Endothelial cell of umbilical vein (primary cell): ENCODE measurements around the gene KCNH5. TPM values are rescaled to one million over a fixed set of nuclear protein-coding genes. Genes with fewer than 3 reads are reported as not detected.

Source experiments
- BruUV-seq: library from RNA; stranded (reverse); fragments of 400-500 nt; replicated peaks from 2 replicates; lab custom pipeline; 2021; lab: Mats Ljungman, UMichigan
- CTCF ChIA-PET: fragments of 300-600, 350-600 bp; sonication (Branson Sonifier 250); formaldehyde crosslinking; loops from one replicate; lab custom pipeline; 2021; ENCODE audit warnings: antibody characterized with exemption, inconsistent platforms; lab: Charles Lee
- POLR2A ChIA-PET: fragments of 300-600, 350-600 bp; sonication (Branson Sonifier 250); formaldehyde crosslinking; loops from one replicate; lab custom pipeline; 2021; ENCODE audit warnings: antibody characterized with exemption, inconsistent platforms; lab: Charles Lee
- DNase-seq: peaks from one replicate; pipeline ENCODE4 v3.0.0-alpha.2; 2011; ENCODE audit warnings: low read depth, low spot score
- FAIRE-seq: peaks from 2 replicates; lab custom pipeline; 2011; peaks lifted over from hg19 to GRCh38; lab: Jason Lieb, UNC
- H2AFZ ChIP-seq: 2 replicates; pipeline ENCODE4 v1.6.0; 2012; ENCODE audit warnings: low read depth, low read length, control low read depth, inconsistent platforms
- H3K27ac ChIP-seq: 2 replicates; pipeline ENCODE4 v1.5.1; 2011; ENCODE audit warnings: low read depth, mild to moderate bottlenecking, control low read depth, low read length, moderate library complexity; ENCODE audit not compliant: insufficient read depth
- H3K27me3 ChIP-seq, 2 experiments: 2 replicates each; pipeline versions ENCODE4 v1.6.0 to v1.6.1; 2011; ENCODE audit warnings: low read length in 2 of 2, mixed read lengths in 1 of 2; ENCODE audit not compliant: control insufficient read depth in 2 of 2, insufficient read depth in 2 of 2
- H3K36me3 ChIP-seq, 2 experiments: 2 replicates in 1 of 2; 3 replicates in 1 of 2; pipeline ENCODE4 v1.5.1; 2011; ENCODE audit warnings: low read length in 2 of 2, mild to moderate bottlenecking in 1 of 2, moderate library complexity in 1 of 2; ENCODE audit not compliant: control insufficient read depth in 2 of 2, insufficient read depth in 2 of 2; ENCODE audit errors: extremely low read depth in 1 of 2
- H3K4me1 ChIP-seq: 3 replicates; pipeline ENCODE4 v1.5.1; 2011; ENCODE audit warnings: mild to moderate bottlenecking, low read length; ENCODE audit not compliant: control insufficient read depth, insufficient read depth; ENCODE audit errors: extremely low read depth
- H3K4me2 ChIP-seq: 2 replicates; pipeline ENCODE4 v1.6.1; 2011; ENCODE audit warnings: low read length, control low read depth, mixed read lengths; ENCODE audit not compliant: insufficient read depth
- H3K4me3 ChIP-seq, 3 experiments: fragments of 200-600 bp in 1 of 3; sonication (generic), shearing (Covaris generic) in 1 of 3; replicated peaks in 1 of 3; 2 replicates each; pipeline ENCODE4 v1.5.1; 2011 to 2016; ENCODE audit warnings: control low read depth in 3 of 3, low read length in 3 of 3, mild to moderate bottlenecking in 2 of 3, inconsistent platforms in 1 of 3, low read depth in 1 of 3, moderate library complexity in 1 of 3; ENCODE audit not compliant: insufficient read depth in 1 of 3
- H3K79me2 ChIP-seq: 2 replicates; pipeline ENCODE4 v1.6.0; 2012; ENCODE audit warnings: low read length, inconsistent platforms; ENCODE audit not compliant: control insufficient read depth, insufficient read depth
- H3K9ac ChIP-seq: replicated peaks from 2 replicates; pipeline ENCODE3; 2011; ENCODE audit warnings: low read length, control low read depth; ENCODE audit not compliant: insufficient read depth; ENCODE audit errors: extremely low read depth
- H3K9me1 ChIP-seq: replicated peaks from 3 replicates; pipeline ENCODE4 v1.6.0; 2011; ENCODE audit warnings: mild to moderate bottlenecking, low read length; ENCODE audit not compliant: control insufficient read depth, insufficient read depth; ENCODE audit errors: extremely low read depth
- H3K9me3 ChIP-seq: replicated peaks from 2 replicates; pipeline ENCODE4 v1.5.1; 2012; ENCODE audit warnings: low read length, inconsistent platforms; ENCODE audit not compliant: control insufficient read depth, insufficient read depth
- H4K20me1 ChIP-seq: replicated peaks from 2 replicates; pipeline ENCODE3; 2011; ENCODE audit warnings: mild to moderate bottlenecking, low read length; ENCODE audit not compliant: control insufficient read depth, insufficient read depth; ENCODE audit errors: extremely low read depth
- EZH2 ChIP-seq: IDR thresholded peaks from 2 replicates; pipeline ENCODE4 v1.6.1; 2012; ENCODE audit warnings: borderline replicate concordance, low read depth, mild to moderate bottlenecking, moderate library complexity, low read length, inconsistent platforms; ENCODE audit not compliant: severe bottlenecking
- FOS ChIP-seq: IDR thresholded peaks from 2 replicates; pipeline ENCODE4 v1.6.1; 2011; ENCODE audit warnings: mild to moderate bottlenecking, low read length, moderate library complexity, borderline replicate concordance; ENCODE audit not compliant: insufficient read depth
- GATA2 ChIP-seq: IDR thresholded peaks from 2 replicates; pipeline ENCODE4 v1.7.0; 2011; ENCODE audit warnings: low read depth, mild to moderate bottlenecking, moderate library complexity, mixed read lengths, low read length; ENCODE audit not compliant: insufficient read length, insufficient read depth
- JUN ChIP-seq: IDR thresholded peaks from 2 replicates; pipeline ENCODE4 v1.6.1; 2011; ENCODE audit warnings: borderline replicate concordance, low read depth; ENCODE audit not compliant: insufficient read length, insufficient read depth
- MYC ChIP-seq: IDR thresholded peaks from one replicate; pipeline ENCODE4 v1.6.1; 2011; ENCODE audit warnings: mild to moderate bottlenecking, low read depth, low read length
- POLR2A ChIP-seq: IDR thresholded peaks from 2 replicates; pipeline ENCODE4 v1.6.1; 2012; ENCODE audit warnings: low read depth, mild to moderate bottlenecking, control low read depth, low read length
- POLR2AphosphoS5 ChIP-seq: IDR thresholded peaks from 2 replicates; pipeline ENCODE4 v1.6.1; 2012; ENCODE audit warnings: low read depth, mild to moderate bottlenecking, control low read depth, low read length, moderate library complexity; ENCODE audit not compliant: insufficient read depth
- dilution Hi-C: fragments of 300-500 bp; cut with MboI; formaldehyde crosslinking; loops from one replicate; pipeline ENCODE4 v1.15.0; 2019; ENCODE audit warnings: low sequenced_read_pairs; ENCODE audit not compliant: extremely low pct_ligation_motif_present
- intact Hi-C: fragments of 100-400 bp; cut with micrococcal nuclease; formaldehyde crosslinking; loops from one replicate; pipeline ENCODE4 v1.10.0; 2022
- polyA plus RNA-seq, 4 experiments: library from polyadenylated mRNA; depleted of rRNA in 3 of 4; stranded (reverse) in 3 of 4; unstranded in 1 of 4; fragments of >200 nt; gene quantifications; 2 replicates each; pipeline versions ENCODE4 v1.2.1 to v1.2.3, GENCODE V29; 2011 to 2012; ENCODE audit warnings: missing spikeins in 1 of 4
- total RNA-seq: library from RNA; stranded (reverse); gene quantifications from 2 replicates; pipeline ENCODE4 v1.2.3, GENCODE V29; 2021
- TF ChIP-seq, protein P1 (sequence below), 2 donors: IDR thresholded peaks; 1 replicate in 1 of 2; 2 replicates in 1 of 2; pipeline ENCODE4 v1.5.1; 2011; ENCODE audit warnings: low read length in 2 of 2, mild to moderate bottlenecking in 2 of 2, moderate library complexity in 2 of 2, control low read depth in 1 of 2, inconsistent platforms in 1 of 2, low read depth in 1 of 2; ENCODE audit not compliant: insufficient read depth in 1 of 2; ENCODE audit errors: extremely low read depth in 1 of 2
- TF ChIP-seq, protein P2 (sequence below): IDR thresholded peaks from 2 replicates; pipeline ENCODE4 v1.6.1; 2011; ENCODE audit not compliant: insufficient read depth, insufficient read length

The KCNH5 gene
- total and polyA plus RNA-seq, 2 donors (not counting 3 experiments of a cell fraction or from before 2014, with no cell fraction given): not detected

DNA sequence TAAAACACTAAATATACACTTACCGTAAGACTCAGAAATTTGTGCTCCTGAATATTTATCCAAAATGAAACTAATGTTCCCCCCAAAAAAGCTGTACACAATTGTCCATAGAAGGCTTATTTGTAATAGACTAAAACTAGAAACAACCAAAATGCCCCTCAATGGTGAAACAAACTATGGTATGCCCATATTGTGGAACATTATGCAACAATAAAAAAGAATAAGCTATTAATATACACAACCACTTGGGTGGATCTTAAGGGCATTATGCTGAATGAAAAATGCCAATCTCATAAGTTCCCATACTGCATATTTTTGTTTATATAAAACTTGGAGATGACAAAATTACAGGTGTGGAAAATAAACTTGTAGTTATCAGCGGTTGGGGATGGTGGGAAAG is 357.4 kb downstream of the KCNH5 start:
- Histone ChIP-seq H3K4me3 (no peak overlapping the region), H4K20me1 (no peaks in the 10 kb centered on the region), H3K36me3 (no peaks in the 10 kb centered on the region), H2AFZ (no peak overlapping the region), H3K9ac (no peak overlapping the region), H3K9me1 (no peaks in the 10 kb centered on the region), H3K9me3 (no peaks in the 10 kb centered on the region), H3K79me2 (no peaks in the 10 kb centered on the region), H3K4me2 (no peak overlapping the region), H3K4me1 (no peaks in the 10 kb centered on the region), H3K27me3 (no peaks in the 10 kb centered on the region), H3K27ac (no peak overlapping the region)
- DNase-seq: no peak
- intact Hi-C loops (no loop called here), dilution Hi-C loops (no loop called here)
- no TSS peak for BruUV-seq
- TF ChIP-seq MYC (no peak), JUN (no peak), FOS (no peak), POLR2AphosphoS5 (no peak), GATA2 (no peak), EZH2 (no peak), POLR2A (no peak)
- TF ChIP-seq, protein P1, sequence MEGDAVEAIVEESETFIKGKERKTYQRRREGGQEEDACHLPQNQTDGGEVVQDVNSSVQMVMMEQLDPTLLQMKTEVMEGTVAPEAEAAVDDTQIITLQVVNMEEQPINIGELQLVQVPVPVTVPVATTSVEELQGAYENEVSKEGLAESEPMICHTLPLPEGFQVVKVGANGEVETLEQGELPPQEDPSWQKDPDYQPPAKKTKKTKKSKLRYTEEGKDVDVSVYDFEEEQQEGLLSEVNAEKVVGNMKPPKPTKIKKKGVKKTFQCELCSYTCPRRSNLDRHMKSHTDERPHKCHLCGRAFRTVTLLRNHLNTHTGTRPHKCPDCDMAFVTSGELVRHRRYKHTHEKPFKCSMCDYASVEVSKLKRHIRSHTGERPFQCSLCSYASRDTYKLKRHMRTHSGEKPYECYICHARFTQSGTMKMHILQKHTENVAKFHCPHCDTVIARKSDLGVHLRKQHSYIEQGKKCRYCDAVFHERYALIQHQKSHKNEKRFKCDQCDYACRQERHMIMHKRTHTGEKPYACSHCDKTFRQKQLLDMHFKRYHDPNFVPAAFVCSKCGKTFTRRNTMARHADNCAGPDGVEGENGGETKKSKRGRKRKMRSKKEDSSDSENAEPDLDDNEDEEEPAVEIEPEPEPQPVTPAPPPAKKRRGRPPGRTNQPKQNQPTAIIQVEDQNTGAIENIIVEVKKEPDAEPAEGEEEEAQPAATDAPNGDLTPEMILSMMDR (IDR thresholded peaks at IDR 0.05; ENCODE audit: extremely low read depth in 1 of 2, insufficient read depth in 1 of 2, low read depth in 1 of 2, low read length in 2 of 2): no peak
- TF ChIP-seq, protein P2, sequence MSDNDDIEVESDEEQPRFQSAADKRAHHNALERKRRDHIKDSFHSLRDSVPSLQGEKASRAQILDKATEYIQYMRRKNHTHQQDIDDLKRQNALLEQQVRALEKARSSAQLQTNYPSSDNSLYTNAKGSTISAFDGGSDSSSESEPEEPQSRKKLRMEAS: no peak
- FAIRE-seq: no peak
- ChIA-PET CTCF (no interaction called here), POLR2A (no interaction called here)
